Measurements from ENCODE around the gene TAS1R2. TPM values are rescaled to one million over a fixed set of nuclear protein-coding genes. Genes with fewer than 3 reads are reported as not detected.

Gene TAS1R2
- total and polyA plus RNA-seq, 2 of the 8 experiments (the other 6 are each of a cell fraction or from before 2014, with no cell fraction given), result not detected

DNA sequence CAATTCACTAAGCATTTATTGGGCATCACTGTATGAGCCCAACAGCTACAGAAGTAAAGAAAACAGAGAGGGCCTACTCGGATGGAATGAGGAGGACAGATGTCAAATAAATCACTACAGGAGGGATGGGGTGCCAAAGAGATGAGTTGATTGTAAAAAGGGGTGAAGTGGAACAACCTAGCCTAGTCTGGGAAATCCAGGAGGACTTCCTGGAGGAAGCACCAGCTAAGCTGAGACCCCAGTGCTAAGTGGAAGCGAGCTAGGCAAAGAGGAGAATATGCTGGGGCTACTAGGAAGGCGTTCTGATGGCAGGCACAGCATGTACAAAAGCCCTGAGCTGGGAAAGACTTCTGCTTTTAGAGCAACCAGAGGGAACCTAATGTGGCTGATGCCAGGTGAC, 42.1 kb downstream of the TAS1R2 start:
- no peak overlapping the region for H3K56ac ChIP-seq (replicated peaks; ENCODE audit: insufficient read length, low read depth, low read length)
- TF ChIP-seq, protein P1, sequence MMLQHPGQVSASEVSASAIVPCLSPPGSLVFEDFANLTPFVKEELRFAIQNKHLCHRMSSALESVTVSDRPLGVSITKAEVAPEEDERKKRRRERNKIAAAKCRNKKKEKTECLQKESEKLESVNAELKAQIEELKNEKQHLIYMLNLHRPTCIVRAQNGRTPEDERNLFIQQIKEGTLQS (IDR thresholded peaks at IDR 0.05; ENCODE audit: insufficient read depth, low read depth, low read length), result no peak
- H3K18ac ChIP-seq (ENCODE audit: extremely low read depth, low read length), result no peak overlapping the region
- POLR2A ChIA-PET (ENCODE audit: partially characterized antibody), result no interaction called here
- DNase-seq (ENCODE audit: low read depth in 1 of 2, low spot score in 2 of 2), result no peak
- H3K9ac ChIP-seq (replicated peaks in 1 of 4; ENCODE audit: extremely low read depth in 1 of 4, low read depth in 3 of 4, low read length in 3 of 4), result no peak overlapping the region
- H3K9me3 ChIP-seq (ENCODE audit: insufficient read depth in 2 of 2, low read depth in 1 of 2, low read length in 1 of 2), result no peaks in the 10 kb centered on the region
- H4K91ac ChIP-seq (replicated peaks; ENCODE audit: insufficient read length, low read length), result no peak overlapping the region
- no peaks in the 10 kb centered on the region for H3K23me2 ChIP-seq (ENCODE audit: low read depth, low read length)
- no peak overlapping the region for H2BK120ac ChIP-seq (replicated peaks; ENCODE audit: low read depth, low read length)
- no peak overlapping the region for H4K8ac ChIP-seq (ENCODE audit: extremely low read depth, insufficient read depth, low read length)
- no peak overlapping the region for H3K27ac ChIP-seq (ENCODE audit: low read depth, low read length)
- H3K79me2 ChIP-seq (ENCODE audit: control insufficient read depth in 1 of 2, insufficient read depth in 2 of 2, low read length in 2 of 2), result no peaks in the 10 kb centered on the region
- no peak overlapping the region for H3K4me2 ChIP-seq (ENCODE audit: insufficient read depth in 1 of 2, low read depth in 2 of 2, low read length in 2 of 2)
- peaks cover 3 to 10% (median 5%) of the 10 kb centered on the region in 4 experiments; a peak in 5 of 7 replicates for H3K4me1 ChIP-seq (replicated peaks in 1 of 4; ENCODE audit: control insufficient read depth in 3 of 4, insufficient read depth in 4 of 4, low read length in 3 of 4)
- no peak overlapping the region for H2AK5ac ChIP-seq (ENCODE audit: low read depth, low read length)
- FAIRE-seq, result no peak
- no peak overlapping the region for H2BK12ac ChIP-seq (ENCODE audit: low read depth, low read length)
- no peak overlapping the region for H3K14ac ChIP-seq (ENCODE audit: insufficient read length)
- H3K23ac ChIP-seq (ENCODE audit: insufficient read length), result no peak overlapping the region
- 81% methylated on average over 3 of the region's 3 CpGs; no CpG with 5 or more reads in 1 of the 2 experiments for WGBS, 2 experiments (ENCODE audit: extremely low coverage in 1 of 2, insufficient coverage in 1 of 2, insufficient read length in 1 of 2, insufficient replicate concordance in 2 of 2, low coverage in 1 of 2, low lambda C conversion rate in 2 of 2, missing lambda C conversion rate in 1 of 2)
- no peak overlapping the region for H2BK5ac ChIP-seq (ENCODE audit: low read depth, low read length)
- H3K36me3 ChIP-seq (ENCODE audit: control insufficient read depth in 2 of 4, insufficient read depth in 4 of 4, low read length in 3 of 4), result no peaks in the 10 kb centered on the region
- H3K79me1 ChIP-seq (ENCODE audit: low read depth, low read length), result no peaks in the 10 kb centered on the region
- CTCF ChIA-PET (ENCODE audit: partially characterized antibody), result interaction anchor here (1.0 to 9.2 kb wide), 11 partner anchors 9 to 236 kb away, joined by 3 to 132 read pairs (median 6); no protein-coding TSS in a partner anchor
- no peak overlapping the region for H2BK20ac ChIP-seq (ENCODE audit: low read length)
- no peak overlapping the region for H2AFZ ChIP-seq (ENCODE audit: low read length)
- no peak overlapping the region for H2BK15ac ChIP-seq (ENCODE audit: low read length)
- peaks cover 0 to 19% (median 15%) of the 10 kb centered on the region in 4 experiments; a peak in 6 of 7 replicates for H3K27me3 ChIP-seq (replicated peaks in 1 of 4; ENCODE audit: control insufficient read depth in 3 of 4, extremely low read depth in 1 of 4, insufficient read depth in 3 of 4, low read length in 3 of 4)
- no peak overlapping the region for H4K5ac ChIP-seq (ENCODE audit: insufficient read length, low read depth, low read length)
- H4K20me1 ChIP-seq (replicated peaks in 1 of 2; ENCODE audit: control insufficient read depth in 1 of 2, insufficient read depth in 2 of 2, low read length in 2 of 2), result peaks cover 0 to 4% of the 10 kb centered on the region in 2 experiments
- H3K4me3 ChIP-seq (ENCODE audit: extremely low read depth in 1 of 4, insufficient read depth in 2 of 4, low read depth in 3 of 4, low read length in 4 of 4), result no peak overlapping the region
- H3K4ac ChIP-seq (replicated peaks; ENCODE audit: insufficient read length, low read depth, low read length), result no peak overlapping the region
